HepG2 (cell line): ENCODE data around the gene RAB40C. TPM values are rescaled to one million over a fixed set of nuclear protein-coding genes. Genes with fewer than 3 reads are reported as not detected.

Experiments
- ATAC-seq: fragments of 200-7000 bp; cut with Tn5 transposase; 3 replicates; pipeline ENCODE4 v1.9.1; 2020; ENCODE audit warnings: mild to moderate bottlenecking, moderate library complexity
- BruUV-seq: library from RNA; stranded (reverse); fragments of 400-500 nt; replicated peaks from 2 replicates; lab custom pipeline; 2021; lab: Mats Ljungman, UMichigan
- CTCF ChIA-PET: fragments of 300-600 bp; formaldehyde crosslinking; extraction: SDS; loops from one replicate; lab custom pipeline; 2021; ENCODE audit warnings: low total read pairs, inconsistent platforms, low intra/inter-chr PET ratio; lab: Yijun Ruan, JAX
- POLR2A ChIA-PET: fragments of 350-600 bp; sonication (Branson Sonifier 250); formaldehyde crosslinking; loops from one replicate; lab custom pipeline; 2020; ENCODE audit warnings: antibody characterized with exemption, inconsistent platforms; lab: Yijun Ruan, JAX
- DNase-seq: peaks from one replicate; pipeline ENCODE4 v3.0.0-alpha.2; 2015; ENCODE audit warnings: low spot score
- FAIRE-seq: peaks from 3 replicates; lab custom pipeline; 2011; peaks lifted over from hg19 to GRCh38; lab: Jason Lieb, UNC
- H2AFZ ChIP-seq: one replicate; pipeline ENCODE4 v1.6.1; 2011; ENCODE audit warnings: low read length, inconsistent platforms
- H3K27ac ChIP-seq: fragments of 300-600 bp; 3 replicates; pipeline ENCODE4 v1.8.0; 2011; ENCODE audit warnings: mixed run types, mild to moderate bottlenecking, mixed read lengths, low read length, inconsistent platforms; ENCODE audit not compliant: insufficient read depth; ENCODE audit errors: extremely low read length
- H3K27me3 ChIP-seq, 2 experiments: fragments of 200-600 bp in 1 of 2; 2 replicates in 1 of 2; 3 replicates in 1 of 2; pipeline versions ENCODE4 v1.6.0 to v1.8.0; 2011; ENCODE audit warnings: low read length in 2 of 2, mild to moderate bottlenecking in 2 of 2, moderate library complexity in 2 of 2, inconsistent platforms in 1 of 2; ENCODE audit not compliant: insufficient read depth in 2 of 2, control insufficient read depth in 1 of 2
- H3K36me3 ChIP-seq, 2 experiments: fragments of 200-600 bp in 1 of 2; replicated peaks in 1 of 2; 2 replicates in 1 of 2; 3 replicates in 1 of 2; pipeline versions ENCODE4 v1.5.1 to v1.8.0; 2011; ENCODE audit warnings: low read length in 2 of 2, inconsistent platforms in 1 of 2; ENCODE audit not compliant: insufficient read depth in 2 of 2, control insufficient read depth in 1 of 2
- H3K4me1 ChIP-seq: 2 replicates; pipeline ENCODE4 v1.5.1; 2012; ENCODE audit warnings: low read length, inconsistent platforms; ENCODE audit not compliant: insufficient read depth
- H3K4me2 ChIP-seq: 2 replicates; pipeline ENCODE4 v1.6.0; 2011; ENCODE audit warnings: low read depth, low read length, inconsistent platforms
- H3K4me3 ChIP-seq, 3 experiments: fragments of 200-600 bp in 1 of 3; sonication (generic), shearing (Covaris generic) in 1 of 3; replicated peaks in 1 of 3; 2 replicates each; pipeline ENCODE4 v1.5.1; 2011 to 2016; ENCODE audit warnings: low read length in 3 of 3, inconsistent platforms in 2 of 3, low read depth in 2 of 3, mild to moderate bottlenecking in 2 of 3, control low read depth in 1 of 3, mixed read lengths in 1 of 3; ENCODE audit not compliant: insufficient read depth in 1 of 3
- H3K79me2 ChIP-seq: one replicate; pipeline ENCODE4 v1.6.1; 2011; ENCODE audit warnings: low read length, inconsistent platforms; ENCODE audit not compliant: insufficient read depth
- H3K9ac ChIP-seq: 2 replicates; pipeline ENCODE4 v1.6.0; 2011; ENCODE audit warnings: mild to moderate bottlenecking, low read depth, low read length, inconsistent platforms; ENCODE audit not compliant: insufficient read depth
- H3K9me3 ChIP-seq: 2 replicates; pipeline ENCODE4 v1.5.1; 2012; ENCODE audit warnings: mild to moderate bottlenecking, low read length
- H4K20me1 ChIP-seq: 2 replicates; pipeline ENCODE4 v1.6.0; 2011; ENCODE audit warnings: inconsistent platforms, mild to moderate bottlenecking, low read length, moderate library complexity; ENCODE audit not compliant: insufficient read depth
- ATF5 ChIP-seq: sonication (generic); formaldehyde crosslinking; IDR thresholded peaks from 2 replicates; pipeline ENCODE4 v1.4.0; 2020; ENCODE audit warnings: mild to moderate bottlenecking, low read depth, missing genetic modification reagents
- GATA4 ChIP-seq: sonication (generic); IDR thresholded peaks from 2 replicates; pipeline ENCODE4 v1.6.1; 2016; ENCODE audit warnings: antibody characterized with exemption, low read depth, borderline replicate concordance
- GTF3A ChIP-seq: sonication (generic); formaldehyde crosslinking; conservative IDR thresholded peaks from 2 replicates; pipeline ENCODE4 v1.4.0; 2020; ENCODE audit warnings: mild to moderate bottlenecking, missing genetic modification reagents
- KLF11 ChIP-seq: IDR thresholded peaks from 2 replicates; pipeline ENCODE4 v1.6.1; 2016; ENCODE audit warnings: missing compliant biosample characterization
- PLRG1 ChIP-seq: fragments of 450-650 bp; conservative IDR thresholded peaks from 2 replicates; pipeline ENCODE4 v1.6.1; 2016
- PRMT3 ChIP-seq: sonication (generic); formaldehyde crosslinking; IDR thresholded peaks from 2 replicates; pipeline ENCODE4 v1.8.1; 2022; ENCODE audit warnings: low read depth, mild to moderate bottlenecking, moderate library complexity, missing genetic modification reagents, borderline replicate concordance
- RAD21 ChIP-seq: fragments of 450-650 bp; formaldehyde crosslinking; IDR thresholded peaks from 2 replicates; pipeline ENCODE4 v1.5.0; 2020; ENCODE audit warnings: mild to moderate bottlenecking
- RBM39 ChIP-seq: fragments of 200-400 bp; formaldehyde crosslinking; IDR thresholded peaks from one replicate; pipeline ENCODE4 v1.6.1; 2018; ENCODE audit warnings: antibody characterized with exemption, mild to moderate bottlenecking, low read depth, low read length; ENCODE audit not compliant: poor library complexity, severe bottlenecking
- SMARCC2 ChIP-seq: fragments of 450-650 bp; IDR thresholded peaks from 2 replicates; pipeline ENCODE4 v1.6.1; 2017; ENCODE audit warnings: antibody characterized with exemption, mild to moderate bottlenecking
- TGIF2 ChIP-seq: IDR thresholded peaks from 2 replicates; pipeline ENCODE4 v1.6.1; 2016; ENCODE audit warnings: control low read depth, missing compliant biosample characterization
- ZNF256 ChIP-seq: sonication (generic); formaldehyde crosslinking; conservative IDR thresholded peaks from 2 replicates; pipeline ENCODE4 v1.4.0; 2020; ENCODE audit warnings: missing genetic modification reagents
- ZNF549 ChIP-seq: sonication (generic); formaldehyde crosslinking; IDR thresholded peaks from 2 replicates; pipeline ENCODE4 v1.5.0; 2020; ENCODE audit warnings: missing genetic modification reagents
- ZNF562 ChIP-seq: sonication (generic); formaldehyde crosslinking; IDR thresholded peaks from 2 replicates; pipeline ENCODE4 v1.8.0; 2022; ENCODE audit warnings: missing genetic modification reagents, borderline replicate concordance
- ZSCAN25 ChIP-seq: sonication (generic); formaldehyde crosslinking; IDR thresholded peaks from 2 replicates; pipeline ENCODE4 v1.8.0; 2022; ENCODE audit warnings: mild to moderate bottlenecking, missing genetic modification reagents
- ZXDC ChIP-seq: sonication (generic); formaldehyde crosslinking; IDR thresholded peaks from 2 replicates; pipeline ENCODE4 v1.5.0; 2020; ENCODE audit warnings: mild to moderate bottlenecking, missing genetic modification reagents
- WGBS: methylation state at CpG from one replicate; pipeline ENCODE4 v1.1.6; 2017; ENCODE audit warnings: low lambda C conversion rate; 5-methylcytosine and 5-hydroxymethylcytosine counted together
- in situ Hi-C: cut with HindIII; loops from 2 replicates; pipeline ENCODE4 v1.10.0; 2017; ENCODE audit warnings: low pct_unique_long_range_greater_than_20kb; ENCODE audit not compliant: extremely low pct_ligation_motif_present
- intact Hi-C: fragments of 100-400 bp; cut with micrococcal nuclease; formaldehyde crosslinking; loops from one replicate; pipeline ENCODE4 v1.10.0; 2022; ENCODE audit not compliant: unreplicated experiment
- polyA plus RNA-seq, 8 experiments: library from polyadenylated mRNA; depleted of rRNA in 3 of 8; stranded (reverse) in 7 of 8; unstranded in 1 of 8; fragments of >200 nt; fragmentation: Illumina TruSeq in 4 of 8; extraction: Trizol in 4 of 8; gene quantifications; 2 replicates each; pipeline versions ENCODE4 v1.2.1 to v1.2.3, GENCODE V29; 2011 to 2016; ENCODE audit warnings: low read depth in 4 of 8, missing spikeins in 1 of 8, mixed read lengths in 1 of 8; ENCODE audit not compliant: insufficient read depth in 1 of 8
- total RNA-seq, 5 experiments: library from RNA; depleted of rRNA; stranded (reverse); fragments of >200 nt; fragmentation: Illumina TruSeq; extraction: Trizol; gene quantifications; 2 replicates each; pipeline ENCODE4 v1.2.3, GENCODE V29; 2016; ENCODE audit warnings: low read depth in 1 of 5
- TF ChIP-seq, protein P1 (sequence below): sonication (generic); formaldehyde crosslinking; IDR thresholded peaks from 2 replicates; pipeline ENCODE4 v1.8.1; 2022; ENCODE audit warnings: mild to moderate bottlenecking, missing genetic modification reagents
- TF ChIP-seq, protein P2 (sequence below): sonication (generic); formaldehyde crosslinking; IDR thresholded peaks from 2 replicates; pipeline ENCODE4 v1.8.0; 2023; ENCODE audit warnings: mild to moderate bottlenecking, missing genetic modification reagents

Gene RAB40C
- total and polyA plus RNA-seq, 2 of the 13 experiments (the other 11 are each of a cell fraction or from before 2014, with no cell fraction given): 7.7 to 11.5 TPM

DNA sequence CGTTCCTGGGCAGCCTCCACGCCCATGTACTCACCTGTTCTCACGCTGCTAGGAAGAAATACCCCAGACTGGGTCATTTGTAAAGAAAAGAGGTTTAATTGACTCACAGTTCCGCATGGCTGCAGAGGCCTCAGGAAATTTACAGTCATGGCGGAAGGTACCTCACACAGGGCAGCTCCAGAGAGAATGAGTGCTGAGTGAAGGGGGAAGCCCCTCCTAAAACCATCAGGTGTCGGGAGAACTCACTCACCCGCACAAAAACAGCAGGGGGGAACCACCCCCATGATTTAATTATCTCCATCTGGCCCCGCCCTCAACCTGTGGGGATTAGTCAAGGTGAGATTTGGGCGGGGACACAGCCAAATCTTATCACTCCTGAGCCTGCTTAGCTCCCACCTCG, 18.2 kb downstream of the RAB40C start:
- 91% methylated on average over 10 of the region's 10 CpGs for WGBS
- FAIRE-seq (no peak), DNase-seq (no peak), ATAC-seq (no peak)
- Histone ChIP-seq H3K79me2 (peaks cover 8% of the 10 kb centered on the region), H3K9ac (no peak overlapping the region), H3K36me3 (0 out of 5 replicates have a peak, but pooled peaks cover 0 to 3% of the 10 kb centered on the region in 2 experiments), H3K27ac (no peak overlapping the region), H3K4me1 (peaks cover 17% of the 10 kb centered on the region), H3K9me3 (no peaks in the 10 kb centered on the region), H3K4me2 (no peak overlapping the region), H4K20me1 (no peaks in the 10 kb centered on the region), H3K4me3 (no peak overlapping the region), H2AFZ (no peak overlapping the region), H3K27me3 (no peaks in the 10 kb centered on the region)
- in situ Hi-C loops (no loop called here), intact Hi-C loops (no loop called here)
- ChIA-PET CTCF (interaction anchor here (1.1 kb wide), 1 partner anchor 29 kb away, joined by 3 read pairs; no protein-coding TSS in a partner anchor), POLR2A (no interaction called here)
- BruUV-seq: no TSS peak
- TF ChIP-seq PRMT3 (CRISPR knock-in tag) (no peak), RAD21 (CRISPR knock-in tag) (no peak), TGIF2 (CRISPR knock-in tag) (no peak), GTF3A (CRISPR knock-in tag) (no peak), SMARCC2 (no peak), ZXDC (no peak), PLRG1 (no peak), KLF11 (CRISPR knock-in tag) (no peak), ZSCAN25 (CRISPR knock-in tag) (no peak), RBM39 (no peak), ZNF256 (CRISPR knock-in tag) (no peak), ZNF562 (CRISPR knock-in tag) (no peak), GATA4 (no peak), ATF5 (no peak), ZNF549 (no peak)
- TF ChIP-seq, protein P1, sequence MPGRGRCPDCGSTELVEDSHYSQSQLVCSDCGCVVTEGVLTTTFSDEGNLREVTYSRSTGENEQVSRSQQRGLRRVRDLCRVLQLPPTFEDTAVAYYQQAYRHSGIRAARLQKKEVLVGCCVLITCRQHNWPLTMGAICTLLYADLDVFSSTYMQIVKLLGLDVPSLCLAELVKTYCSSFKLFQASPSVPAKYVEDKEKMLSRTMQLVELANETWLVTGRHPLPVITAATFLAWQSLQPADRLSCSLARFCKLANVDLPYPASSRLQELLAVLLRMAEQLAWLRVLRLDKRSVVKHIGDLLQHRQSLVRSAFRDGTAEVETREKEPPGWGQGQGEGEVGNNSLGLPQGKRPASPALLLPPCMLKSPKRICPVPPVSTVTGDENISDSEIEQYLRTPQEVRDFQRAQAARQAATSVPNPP (CRISPR knock-in tag): no peak
- TF ChIP-seq, protein P2, sequence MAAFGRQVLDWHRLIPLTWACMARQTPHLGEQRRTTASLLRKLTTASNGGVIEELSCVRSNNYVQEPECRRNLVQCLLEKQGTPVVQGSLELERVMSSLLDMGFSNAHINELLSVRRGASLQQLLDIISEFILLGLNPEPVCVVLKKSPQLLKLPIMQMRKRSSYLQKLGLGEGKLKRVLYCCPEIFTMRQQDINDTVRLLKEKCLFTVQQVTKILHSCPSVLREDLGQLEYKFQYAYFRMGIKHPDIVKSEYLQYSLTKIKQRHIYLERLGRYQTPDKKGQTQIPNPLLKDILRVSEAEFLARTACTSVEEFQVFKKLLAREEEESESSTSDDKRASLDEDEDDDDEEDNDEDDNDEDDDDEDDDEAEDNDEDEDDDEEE (CRISPR knock-in tag): no peak
